GM18868 (cell line): ENCODE results near the gene SDC1.

Experiments used
- ATAC-seq: cut with Tn5 transposase; IDR thresholded peaks from one replicate; pipeline ENCODE4 v1.9.1; 2021; ENCODE audit warnings: mild to moderate bottlenecking, moderate library complexity; ENCODE audit not compliant: unreplicated experiment

The SDC1 gene

GRCh38 chr2:20229322-20230113 lies 4.6 kb upstream of the SDC1 start:
- no peak for ATAC-seq

GRCh38 chr2:20227894-20228505 lies 3.1 kb upstream of the SDC1 start:
- ATAC-seq, result no peak

- ATAC-seq, result no peak
Observed at GRCh38 chr2:20226152-20226545, 1.2 kb upstream of the SDC1 start.

GRCh38 chr2:20225294-20226151 lies 593 bp upstream of the SDC1 start:
- ATAC-seq, result peak; percentile 59

- ATAC-seq, result peak; percentile 26
Observed at GRCh38 chr2:20224164-20224715, 690 bp downstream of the SDC1 start.

- ATAC-seq, result peak; percentile 28
Observed at GRCh38 chr2:20223407-20224163, 1.3 kb downstream of the SDC1 start.

GRCh38 chr2:20222769-20223406 lies 2.0 kb downstream of the SDC1 start:
- ATAC-seq, result no peak

- no peak for ATAC-seq
Observed at GRCh38 chr2:20222014-20222768, 2.7 kb downstream of the SDC1 start.

- no peak for ATAC-seq
Observed at GRCh38 chr2:20221555-20221973, 3.4 kb downstream of the SDC1 start.

- no peak for ATAC-seq
Observed at GRCh38 chr2:20220806-20221554, 4.0 kb downstream of the SDC1 start.

GRCh38 chr2:20219763-20220380 lies 5.1 kb downstream of the SDC1 start:
- no peak for ATAC-seq

- no peak for ATAC-seq
Observed at GRCh38 chr2:20218331-20219320, 6.3 kb downstream of the SDC1 start.

GRCh38 chr2:20217041-20217970 lies 7.6 kb downstream of the SDC1 start:
- ATAC-seq, result no peak

- ATAC-seq, result no peak
Observed at GRCh38 chr2:20216130-20217025, 8.6 kb downstream of the SDC1 start.
